ENCODE data around the gene EFHB.

GRCh38 chr3:19931767-19932188 lies 2.2 kb downstream of the EFHB start:
- TF ChIP-seq CTCF (conservative IDR thresholded peaks at IDR 0.05; ENCODE audit: low read depth, low read length) (no peak), EZH2 (IDR thresholded peaks at IDR 0.05; ENCODE audit: low read length, unreplicated experiment) (no peak), EZH2phosphoT487 (IDR thresholded peaks at IDR 0.05; ENCODE audit: borderline replicate concordance, low read length) (no peak)

Data from PC-3 (cell line).